ENCODE results near the gene ZNF219. TPM values are rescaled to one million over a fixed set of nuclear protein-coding genes. Genes with fewer than 3 reads are reported as not detected.

Gene ZNF219
- total and polyA plus RNA-seq, 10 of the 15 experiments (the other 5 are each of a cell fraction or from before 2014, with no cell fraction given), result 0.16 to 6.4 (median 1.9) TPM

GRCh38 chr14:21103411-21103709, 4.9 kb upstream of the ZNF219 start:
- Histone ChIP-seq H4K20me1 (ENCODE audit: control insufficient read depth, insufficient read depth) (no peaks in the 10 kb centered on the region), H3K4me3 (peak overlapping the region; percentile 75), H2AFZ (ENCODE audit: control insufficient read depth, low read depth, low read length) (peak overlapping the region; percentile 96), H3K9me3 (replicated peaks; ENCODE audit: control insufficient read depth, insufficient read depth, low read length) (no peaks in the 10 kb centered on the region), H3K9ac (ENCODE audit: control insufficient read depth, insufficient read depth, low read length) (peak overlapping the region; percentile 93), H3K4me2 (ENCODE audit: control insufficient read depth, insufficient read depth) (peak overlapping the region; percentile 89), H3K36me3 (ENCODE audit: control insufficient read depth in 2 of 2, insufficient read depth in 2 of 2, low read length in 1 of 2) (no peaks in the 10 kb centered on the region), H3K79me2 (ENCODE audit: control insufficient read depth, insufficient read depth, low read length) (no peaks in the 10 kb centered on the region; the same call in 1 of the 2 replicates), H3K4me1 (ENCODE audit: control insufficient read depth, insufficient read depth, low read length) (peaks cover 17% of the 10 kb centered on the region), H3K27ac (ENCODE audit: control insufficient read depth, insufficient read depth) (peak overlapping the region; percentile 92), H3K27me3 (replicated peaks in 1 of 2; ENCODE audit: control insufficient read depth in 2 of 2, insufficient read depth in 2 of 2, low read length in 1 of 2) (peaks cover 0 to 2% of the 10 kb centered on the region in 2 experiments; a peak in 1 of 4 replicates)
- BruUV-seq (replicated peaks), result no TSS peak
- in situ Hi-C loops (cut with MboI) (loop anchor here (5.0 kb wide), 1 partner anchor 86 kb away; no protein-coding TSS in a partner anchor), intact Hi-C loops (cut with micrococcal nuclease; ENCODE audit: unreplicated experiment) (loop anchor here (1.0 to 5.0 kb wide), 2 partner anchors 89 to 761 kb away; partner anchors contain the start of gene PARP2)
- SMC1A ChIA-PET (ENCODE audit: uncharacterized antibody, unreplicated experiment), result interaction anchor here (1.1 to 8.3 kb wide), 6 partner anchors 9 to 278 kb away, joined by 3 to 99 read pairs (median 18); partner anchors contain the start of gene ARHGEF40
- peak; percentile 93 for FAIRE-seq
- POLR2A ChIA-PET, result interaction anchor here (1.5 to 4.1 kb wide), 2 partner anchors 32 to 408 kb away, joined by 3 to 21 read pairs; partner anchors contain the start of genes ARHGEF40 and METTL3
- CTCF ChIA-PET, result interaction anchor here (0.6 to 10.6 kb wide), 18 partner anchors 9 to 521 kb away, joined by 3 to 253 read pairs (median 5); partner anchors contain the start of genes ARHGEF40, SALL2 and SLC39A2
- RAD21 ChIA-PET (ENCODE audit: unreplicated experiment), result interaction anchor here (0.6 to 5.4 kb wide), 6 partner anchors 11 to 422 kb away, joined by 3 to 70 read pairs (median 46); partner anchors contain the start of gene ARHGEF40
- 1% methylated on average over 9 of the region's 9 CpGs for WGBS (ENCODE audit: insufficient coverage, insufficient replicate concordance, low lambda C conversion rate, missing lambda C conversion rate)
- no peak; the same call in 1 of the 3 replicates for ATAC-seq
- no peak for DNase-seq (ENCODE audit: low read depth, low spot score)
- no peak for TF ChIP-seq MEF2B (IDR thresholded peaks at IDR 0.05; ENCODE audit: partially characterized antibody, poor library complexity, severe bottlenecking)
- peak; percentile 93 to 94 for TF ChIP-seq IKZF2 (IDR thresholded peaks at IDR 0.05)
- TF ChIP-seq EED (IDR thresholded peaks at IDR 0.05; ENCODE audit: low read depth), result peak; percentile 74
- no peak for TF ChIP-seq ZNF622 (IDR thresholded peaks at IDR 0.05)
- TF ChIP-seq, protein P1, sequence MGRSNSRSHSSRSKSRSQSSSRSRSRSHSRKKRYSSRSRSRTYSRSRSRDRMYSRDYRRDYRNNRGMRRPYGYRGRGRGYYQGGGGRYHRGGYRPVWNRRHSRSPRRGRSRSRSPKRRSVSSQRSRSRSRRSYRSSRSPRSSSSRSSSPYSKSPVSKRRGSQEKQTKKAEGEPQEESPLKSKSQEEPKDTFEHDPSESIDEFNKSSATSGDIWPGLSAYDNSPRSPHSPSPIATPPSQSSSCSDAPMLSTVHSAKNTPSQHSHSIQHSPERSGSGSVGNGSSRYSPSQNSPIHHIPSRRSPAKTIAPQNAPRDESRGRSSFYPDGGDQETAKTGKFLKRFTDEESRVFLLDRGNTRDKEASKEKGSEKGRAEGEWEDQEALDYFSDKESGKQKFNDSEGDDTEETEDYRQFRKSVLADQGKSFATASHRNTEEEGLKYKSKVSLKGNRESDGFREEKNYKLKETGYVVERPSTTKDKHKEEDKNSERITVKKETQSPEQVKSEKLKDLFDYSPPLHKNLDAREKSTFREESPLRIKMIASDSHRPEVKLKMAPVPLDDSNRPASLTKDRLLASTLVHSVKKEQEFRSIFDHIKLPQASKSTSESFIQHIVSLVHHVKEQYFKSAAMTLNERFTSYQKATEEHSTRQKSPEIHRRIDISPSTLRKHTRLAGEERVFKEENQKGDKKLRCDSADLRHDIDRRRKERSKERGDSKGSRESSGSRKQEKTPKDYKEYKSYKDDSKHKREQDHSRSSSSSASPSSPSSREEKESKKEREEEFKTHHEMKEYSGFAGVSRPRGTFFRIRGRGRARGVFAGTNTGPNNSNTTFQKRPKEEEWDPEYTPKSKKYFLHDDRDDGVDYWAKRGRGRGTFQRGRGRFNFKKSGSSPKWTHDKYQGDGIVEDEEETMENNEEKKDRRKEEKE (IDR thresholded peaks at IDR 0.05), result no peak
- no peak for TF ChIP-seq SUZ12 (IDR thresholded peaks at IDR 0.05; ENCODE audit: unreplicated experiment)
- no peak for TF ChIP-seq REST (IDR thresholded peaks at IDR 0.05; ENCODE audit: low read depth, low read length)
- peak; percentile 92; the same call in 1 of the 2 replicates for TF ChIP-seq IKZF1 (conservative IDR thresholded peaks at IDR 0.05)
- TF ChIP-seq ATF7 (IDR thresholded peaks at IDR 0.05; ENCODE audit: low read depth), result no peak
- TF ChIP-seq LARP7 (IDR thresholded peaks at IDR 0.05), result no peak
- TF ChIP-seq, protein P2, sequence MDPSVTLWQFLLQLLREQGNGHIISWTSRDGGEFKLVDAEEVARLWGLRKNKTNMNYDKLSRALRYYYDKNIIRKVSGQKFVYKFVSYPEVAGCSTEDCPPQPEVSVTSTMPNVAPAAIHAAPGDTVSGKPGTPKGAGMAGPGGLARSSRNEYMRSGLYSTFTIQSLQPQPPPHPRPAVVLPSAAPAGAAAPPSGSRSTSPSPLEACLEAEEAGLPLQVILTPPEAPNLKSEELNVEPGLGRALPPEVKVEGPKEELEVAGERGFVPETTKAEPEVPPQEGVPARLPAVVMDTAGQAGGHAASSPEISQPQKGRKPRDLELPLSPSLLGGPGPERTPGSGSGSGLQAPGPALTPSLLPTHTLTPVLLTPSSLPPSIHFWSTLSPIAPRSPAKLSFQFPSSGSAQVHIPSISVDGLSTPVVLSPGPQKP (IDR thresholded peaks at IDR 0.05; ENCODE audit: low read depth, low read length), result no peak
- no peak for TF ChIP-seq ESRRA (IDR thresholded peaks at IDR 0.05; ENCODE audit: low read length)
- no peak for TF ChIP-seq ZNF24 (IDR thresholded peaks at IDR 0.05)
- TF ChIP-seq RBBP5 (conservative IDR thresholded peaks at IDR 0.05), result no peak
- no peak for TF ChIP-seq NRF1 (conservative IDR thresholded peaks at IDR 0.05; ENCODE audit: low read depth, low read length)
- TF ChIP-seq SMAD1 (IDR thresholded peaks at IDR 0.05; ENCODE audit: low read depth, partially characterized antibody), result no peak
- peak; percentile 71 for TF ChIP-seq RAD51 (IDR thresholded peaks at IDR 0.05)
- TF ChIP-seq ATF3 (IDR thresholded peaks at IDR 0.05; ENCODE audit: borderline replicate concordance, extremely low read depth, low read depth, low read length), result 0 out of 2 replicates have a peak, but pooled peaks have one; percentile 64
